SIG-M5 treated with dmso at 0.1 percent for 504 hours (cell line): ENCODE measurements around the gene LENG8.

ENCODE experiments used
- DNase-seq: peaks from one replicate; lab custom pipeline; 2025; ENCODE audit not compliant: unreplicated experiment; lab: John Stamatoyannopoulos, UW

Gene LENG8

DNA sequence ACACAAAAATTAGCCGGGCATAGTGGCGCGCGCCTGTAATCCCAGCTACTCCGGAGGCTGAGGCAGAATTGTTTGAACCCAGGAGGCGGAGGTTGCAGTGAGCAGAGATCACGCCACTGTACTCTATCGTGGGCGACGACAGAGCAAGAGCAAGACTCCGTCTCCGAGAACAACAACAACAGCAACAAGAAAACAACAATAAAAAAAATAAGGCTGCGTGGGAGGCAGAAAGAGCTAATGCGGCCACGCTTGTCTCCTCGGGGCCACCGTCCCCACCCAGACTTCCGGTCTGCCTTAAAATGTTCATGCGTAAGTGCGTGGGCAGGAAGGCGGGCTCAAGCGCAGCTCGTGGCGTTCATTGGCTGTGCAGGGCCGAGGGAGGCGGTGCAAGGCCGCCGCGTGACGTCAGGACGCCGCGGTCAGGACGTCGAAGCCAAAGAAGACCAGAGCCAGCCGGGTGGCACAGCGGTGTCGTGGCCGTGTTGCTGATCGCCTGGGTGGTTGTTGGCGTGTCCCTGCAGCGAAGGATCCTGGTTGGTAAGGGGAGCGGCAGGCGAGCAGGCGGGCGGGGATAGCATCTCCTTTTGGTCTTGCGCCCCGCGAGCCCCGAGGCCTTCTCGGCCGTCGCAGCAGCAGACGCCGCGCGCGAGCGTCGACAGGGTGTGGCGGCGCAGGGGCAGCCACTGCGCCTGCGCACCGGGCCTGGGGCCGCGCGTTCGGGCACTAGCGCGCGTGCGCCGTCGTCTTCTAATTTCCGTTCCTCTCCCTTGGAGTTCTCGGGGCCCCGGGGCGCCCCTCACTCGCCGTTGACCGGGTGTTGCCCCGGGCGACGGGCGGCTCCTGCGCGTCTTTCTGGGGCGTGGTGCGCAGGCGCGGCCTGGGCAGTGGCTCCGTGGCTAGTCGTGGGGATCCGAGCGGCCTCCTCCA is at the start of gene LENG8:
TSS of gene LENG8 (plus strand) at position 426 of the 927 bp plus-strand sequence. CDS start 2,146 bp downstream, outside the sequence.
- DNase-seq: peak; percentile 96

DNA sequence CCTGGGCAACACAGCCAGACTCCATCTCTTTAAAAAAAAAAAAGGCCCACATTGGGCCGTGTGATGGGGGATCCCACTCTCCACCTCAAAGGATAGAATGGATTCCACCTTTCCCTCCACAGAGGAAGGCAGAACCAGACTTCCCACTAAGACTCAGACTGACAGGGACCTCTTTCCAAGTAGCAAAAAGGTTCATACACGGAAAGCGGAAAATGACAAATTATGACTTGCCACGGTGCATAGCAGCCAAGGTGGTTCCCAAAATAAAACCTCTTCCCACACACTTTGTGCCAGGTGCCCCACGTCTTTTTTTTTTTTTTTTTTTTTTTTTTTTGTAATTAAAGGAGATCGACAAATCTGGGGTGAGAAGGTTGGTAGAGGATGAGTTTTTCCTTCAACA is 48.1 kb upstream of the LENG8 start:
- DNase-seq: no peak

DNA sequence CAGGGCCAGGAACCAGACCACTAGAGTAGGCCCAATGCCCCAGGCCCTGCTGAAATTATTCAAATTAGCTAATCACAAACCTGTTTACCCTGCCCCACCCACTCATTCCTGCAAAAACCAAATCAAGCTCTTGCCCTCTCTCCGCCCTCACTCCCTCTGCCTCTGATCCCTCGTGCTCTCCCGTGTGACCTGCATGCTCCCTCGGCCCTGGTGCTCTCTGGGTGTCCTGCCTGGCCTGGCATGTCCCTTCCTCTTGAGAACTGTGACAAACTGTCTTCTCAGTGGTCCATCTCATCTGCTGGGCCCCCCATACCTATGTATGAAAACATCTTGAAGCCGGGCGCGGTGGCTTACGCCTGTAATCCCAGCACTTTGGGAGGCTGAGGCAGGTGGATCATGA is 45.9 kb upstream of the LENG8 start:
- DNase-seq: no peak

GRCh38 chr19:54405628-54406027 is 43.4 kb upstream of the LENG8 start:
- no peak for DNase-seq

GRCh38 chr19:54407780-54408179 is 41.2 kb upstream of the LENG8 start:
- no peak for DNase-seq

DNA sequence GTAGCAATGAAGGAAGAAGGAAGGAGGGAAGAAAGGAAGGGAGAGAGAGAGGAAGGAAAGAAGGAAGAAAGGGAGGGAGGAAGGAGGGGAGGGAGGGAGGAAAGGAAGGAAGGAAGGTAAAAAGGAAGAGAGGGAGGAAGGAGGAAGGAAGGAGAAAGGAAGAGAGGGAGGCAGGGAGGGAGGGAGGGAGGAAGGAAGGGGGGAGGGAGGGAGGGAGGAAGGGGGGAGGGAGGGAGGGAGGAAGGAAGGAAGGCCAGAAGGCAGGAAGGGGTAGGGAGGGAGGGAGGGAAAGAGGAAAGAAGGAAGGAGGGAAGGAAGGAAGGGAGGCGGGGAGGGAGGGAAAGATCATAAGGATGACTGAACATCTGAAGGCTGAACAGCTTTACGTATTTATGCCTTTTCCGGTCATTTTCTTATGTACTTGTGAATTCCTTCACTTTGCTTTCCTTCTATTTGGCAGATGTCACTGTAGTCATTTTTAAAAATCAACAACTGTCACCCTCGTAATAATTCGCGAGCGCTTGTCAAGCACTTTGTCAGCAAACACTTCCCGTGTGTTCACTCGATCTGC is 40.5 kb upstream of the LENG8 start:
- no peak for DNase-seq

- no peak for DNase-seq
These were observed 38.0 kb upstream of the LENG8 start for GRCh38 chr19:54411033-54411432.

DNA sequence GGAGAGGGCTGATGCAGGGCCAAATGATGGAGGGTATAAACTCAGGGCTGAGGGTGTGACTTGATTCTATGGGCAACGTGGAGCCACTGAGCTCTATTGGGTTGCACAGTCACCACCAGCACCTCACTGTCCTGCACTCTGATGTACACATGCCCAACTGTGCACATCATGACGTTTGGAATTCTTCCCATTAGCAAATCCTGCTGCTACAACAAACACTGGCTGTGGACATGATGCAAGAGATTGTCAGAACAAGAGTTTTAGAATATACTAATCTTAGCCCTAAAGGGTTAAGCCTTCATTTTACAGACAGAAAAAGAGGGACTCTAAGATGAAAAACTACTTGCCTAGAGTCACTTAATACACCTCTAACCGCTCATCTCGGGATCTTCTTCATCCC is 36.1 kb upstream of the LENG8 start:
- DNase-seq: no peak

GRCh38 chr19:54414156-54414555 is 34.8 kb upstream of the LENG8 start:
- no peak for DNase-seq

GRCh38 chr19:54415208-54415900 is 33.6 kb upstream of the LENG8 start, which contains the start of gene TTYH1:
TSS of gene TTYH1 (plus strand) at chr19:54415464. CDS start at chr19:54415553, 89 bp downstream.
- DNase-seq: no peak

DNA sequence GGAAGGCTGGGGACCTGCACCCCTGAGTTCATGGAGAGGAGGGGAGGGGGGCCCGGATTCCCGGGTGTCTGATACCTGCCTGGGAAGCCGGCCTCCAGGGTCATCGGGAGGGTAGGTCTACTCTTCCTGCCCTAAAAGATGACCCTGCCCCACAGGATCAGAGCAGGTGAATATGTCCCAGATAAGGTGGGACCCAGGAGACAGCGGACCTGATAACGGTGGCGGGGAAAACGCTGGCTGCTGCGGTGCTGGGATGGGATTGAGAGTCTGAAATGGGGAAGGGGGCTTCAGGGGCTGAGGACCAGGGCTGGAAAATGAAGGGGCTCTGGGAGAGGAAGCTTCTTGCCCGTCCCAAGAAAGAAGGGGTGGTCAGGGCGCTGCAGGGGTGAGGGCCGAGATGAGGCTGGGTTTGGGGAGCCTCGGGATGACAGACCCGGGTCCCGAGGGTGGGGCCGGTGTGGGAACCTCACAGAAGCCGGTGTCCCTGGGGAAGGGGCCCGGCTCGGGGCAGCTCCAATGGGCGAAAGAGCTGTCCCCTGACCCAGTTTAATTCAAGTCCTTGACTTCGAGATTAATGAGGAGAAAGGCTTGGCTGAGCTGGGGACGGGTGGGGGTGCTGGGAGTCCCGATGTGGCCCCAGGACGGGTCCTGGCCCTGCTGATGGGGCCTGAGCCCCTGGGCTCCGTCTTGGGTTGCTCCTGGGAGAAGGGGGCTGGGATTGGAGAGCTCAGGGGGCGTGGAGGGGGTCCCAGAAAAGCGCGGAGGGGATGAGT is 32.9 kb upstream of the LENG8 start:
- no peak for DNase-seq

GRCh38 chr19:54416695-54417491 is 32.1 kb upstream of the LENG8 start:
- DNase-seq: no peak

GRCh38 chr19:54418030-54418929 is 30.7 kb upstream of the LENG8 start:
- DNase-seq: no peak

DNA sequence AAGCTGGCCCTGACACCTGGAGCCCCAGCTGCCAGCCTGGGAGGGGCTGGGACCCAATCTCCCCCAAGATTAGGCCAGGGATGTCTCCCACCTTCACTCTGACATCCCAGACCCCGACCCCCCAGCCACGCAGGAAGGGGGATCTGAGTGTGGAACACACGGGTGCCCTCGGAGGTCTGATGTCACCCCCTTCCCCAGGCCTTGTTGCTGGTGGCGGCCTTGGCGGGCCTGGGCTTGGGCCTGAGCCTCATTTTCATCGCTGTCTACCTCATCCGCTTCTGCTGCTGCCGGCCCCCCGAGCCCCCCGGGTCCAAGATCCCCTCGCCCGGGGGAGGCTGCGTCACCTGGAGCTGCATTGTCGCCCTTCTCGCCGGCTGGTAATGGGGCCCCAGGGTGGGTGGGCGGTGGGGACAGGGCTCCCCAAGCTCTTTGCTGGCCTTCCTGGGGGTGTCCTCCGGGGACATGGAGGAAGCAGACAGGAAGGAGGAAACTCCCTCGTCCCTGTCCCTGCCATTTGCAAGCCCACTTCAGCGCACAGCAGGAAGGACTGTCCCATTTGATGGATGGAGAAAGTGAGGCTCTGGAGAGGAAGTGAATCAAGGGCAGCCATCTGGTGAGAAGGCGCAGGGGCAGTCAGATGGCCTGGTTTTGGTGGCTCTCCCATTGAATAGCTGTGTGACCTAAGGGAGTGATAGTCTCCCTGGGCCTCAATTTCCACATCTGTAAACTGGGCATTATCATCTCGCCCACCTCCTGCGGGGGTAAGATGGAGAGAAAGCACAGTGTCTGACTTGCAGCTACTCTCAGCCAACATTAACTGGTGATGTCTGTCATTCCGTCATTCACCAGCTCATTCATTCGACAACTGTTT is 29.8 kb upstream of the LENG8 start:
- DNase-seq: no peak

- no peak for DNase-seq
These were observed 29.0 kb upstream of the LENG8 start for GRCh38 chr19:54420068-54420382.

DNA sequence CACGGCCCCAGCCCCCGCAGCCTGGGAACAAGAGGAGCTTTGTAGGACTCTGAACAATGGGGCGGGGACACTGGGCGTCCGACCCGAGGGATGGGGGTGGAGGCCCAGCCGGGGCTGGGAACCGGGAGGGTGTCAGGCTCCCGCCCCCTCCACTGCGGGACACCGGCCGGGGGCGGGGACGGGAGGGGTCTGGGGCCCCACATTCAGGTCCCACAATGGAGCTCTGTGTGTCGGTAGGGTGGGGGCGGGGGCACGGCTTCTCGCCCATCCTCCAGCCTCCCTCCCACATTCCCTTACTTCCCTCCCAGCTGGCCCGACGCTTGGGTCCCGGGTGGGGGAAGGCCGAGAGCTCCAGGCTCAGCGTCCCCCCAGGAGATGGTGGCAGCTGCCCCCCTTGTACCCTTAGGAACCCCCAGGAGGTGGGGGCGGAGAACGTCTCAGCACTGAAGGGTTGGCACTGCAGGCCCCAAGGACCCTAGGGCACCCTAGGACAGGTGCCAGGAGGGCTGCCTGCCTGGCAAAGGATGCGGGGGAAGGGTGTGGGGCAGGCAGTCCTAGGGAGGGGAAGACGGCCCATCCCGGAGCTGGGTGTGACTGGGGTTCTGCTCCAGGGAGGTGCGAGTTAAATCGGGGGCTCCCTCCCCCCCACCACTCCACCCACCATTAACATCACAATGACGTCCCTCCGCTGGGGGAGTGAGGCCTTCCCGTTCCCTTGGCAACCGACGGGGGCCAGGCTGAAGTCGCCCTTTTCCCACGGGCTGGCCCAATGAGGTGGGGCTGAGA is 28.4 kb upstream of the LENG8 start:
- DNase-seq: no peak

DNA sequence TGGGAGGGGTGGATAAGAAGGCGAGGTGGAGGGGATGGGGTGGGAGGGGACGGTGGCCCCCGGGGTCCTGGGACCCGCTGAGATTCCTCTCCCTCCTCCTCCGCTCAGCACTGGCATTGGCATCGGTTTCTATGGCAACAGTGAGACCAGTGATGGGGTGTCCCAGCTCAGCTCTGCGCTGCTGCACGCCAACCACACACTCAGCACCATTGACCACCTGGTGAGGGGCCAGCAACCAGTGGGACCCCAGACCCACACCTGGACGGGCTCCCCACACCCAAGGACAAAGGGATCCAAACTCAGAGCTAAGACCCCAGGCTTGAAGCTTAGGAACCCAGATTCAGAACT is 27.9 kb upstream of the LENG8 start:
- DNase-seq: no peak

GRCh38 chr19:54421521-54421920 is 27.5 kb upstream of the LENG8 start:
- no peak for DNase-seq
